ENCODE data around the gene ARNT2.

ARNT2 gene

DNA sequence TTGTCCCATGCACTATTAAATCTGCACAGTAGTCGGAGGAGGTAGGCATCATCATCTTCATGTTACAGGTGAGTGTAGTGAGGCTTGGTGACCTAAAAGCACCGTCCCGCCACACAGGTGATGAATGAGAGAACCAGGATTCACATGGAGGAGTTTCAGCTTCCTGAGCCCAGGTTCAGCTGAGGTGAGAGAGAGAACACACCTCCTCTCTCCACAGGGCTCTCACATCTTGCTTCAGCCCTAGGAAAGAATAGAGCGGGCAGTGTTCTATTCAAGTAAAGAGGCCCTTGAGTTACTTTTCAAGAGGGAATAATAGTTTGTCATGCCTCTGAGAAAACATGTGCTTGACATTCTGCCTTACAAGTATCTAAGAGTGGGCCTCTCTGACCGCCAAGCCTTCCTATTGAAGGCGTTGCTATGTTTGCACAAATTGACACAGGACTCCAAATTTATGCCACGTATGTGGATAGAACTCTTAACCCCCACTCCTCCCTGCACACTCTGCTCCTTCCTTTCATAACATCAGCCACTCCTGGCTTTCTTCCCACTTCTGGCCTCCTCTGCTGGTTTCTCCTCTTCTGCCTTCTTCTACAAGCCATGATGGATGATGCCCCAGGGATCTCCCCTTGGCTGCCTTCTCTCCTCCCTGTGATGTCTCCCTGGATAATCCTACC is 152.6 kb downstream of the ARNT2 start:
- no peak for DNase-seq (ENCODE audit: low read depth)
- H3K4me3 ChIP-seq (ENCODE audit: low read depth, low read length): no peak overlapping the region
- TF ChIP-seq, protein P1, sequence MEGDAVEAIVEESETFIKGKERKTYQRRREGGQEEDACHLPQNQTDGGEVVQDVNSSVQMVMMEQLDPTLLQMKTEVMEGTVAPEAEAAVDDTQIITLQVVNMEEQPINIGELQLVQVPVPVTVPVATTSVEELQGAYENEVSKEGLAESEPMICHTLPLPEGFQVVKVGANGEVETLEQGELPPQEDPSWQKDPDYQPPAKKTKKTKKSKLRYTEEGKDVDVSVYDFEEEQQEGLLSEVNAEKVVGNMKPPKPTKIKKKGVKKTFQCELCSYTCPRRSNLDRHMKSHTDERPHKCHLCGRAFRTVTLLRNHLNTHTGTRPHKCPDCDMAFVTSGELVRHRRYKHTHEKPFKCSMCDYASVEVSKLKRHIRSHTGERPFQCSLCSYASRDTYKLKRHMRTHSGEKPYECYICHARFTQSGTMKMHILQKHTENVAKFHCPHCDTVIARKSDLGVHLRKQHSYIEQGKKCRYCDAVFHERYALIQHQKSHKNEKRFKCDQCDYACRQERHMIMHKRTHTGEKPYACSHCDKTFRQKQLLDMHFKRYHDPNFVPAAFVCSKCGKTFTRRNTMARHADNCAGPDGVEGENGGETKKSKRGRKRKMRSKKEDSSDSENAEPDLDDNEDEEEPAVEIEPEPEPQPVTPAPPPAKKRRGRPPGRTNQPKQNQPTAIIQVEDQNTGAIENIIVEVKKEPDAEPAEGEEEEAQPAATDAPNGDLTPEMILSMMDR (IDR thresholded peaks at IDR 0.05; ENCODE audit: control insufficient read depth, extremely low read depth, insufficient read depth): no peak

DNA sequence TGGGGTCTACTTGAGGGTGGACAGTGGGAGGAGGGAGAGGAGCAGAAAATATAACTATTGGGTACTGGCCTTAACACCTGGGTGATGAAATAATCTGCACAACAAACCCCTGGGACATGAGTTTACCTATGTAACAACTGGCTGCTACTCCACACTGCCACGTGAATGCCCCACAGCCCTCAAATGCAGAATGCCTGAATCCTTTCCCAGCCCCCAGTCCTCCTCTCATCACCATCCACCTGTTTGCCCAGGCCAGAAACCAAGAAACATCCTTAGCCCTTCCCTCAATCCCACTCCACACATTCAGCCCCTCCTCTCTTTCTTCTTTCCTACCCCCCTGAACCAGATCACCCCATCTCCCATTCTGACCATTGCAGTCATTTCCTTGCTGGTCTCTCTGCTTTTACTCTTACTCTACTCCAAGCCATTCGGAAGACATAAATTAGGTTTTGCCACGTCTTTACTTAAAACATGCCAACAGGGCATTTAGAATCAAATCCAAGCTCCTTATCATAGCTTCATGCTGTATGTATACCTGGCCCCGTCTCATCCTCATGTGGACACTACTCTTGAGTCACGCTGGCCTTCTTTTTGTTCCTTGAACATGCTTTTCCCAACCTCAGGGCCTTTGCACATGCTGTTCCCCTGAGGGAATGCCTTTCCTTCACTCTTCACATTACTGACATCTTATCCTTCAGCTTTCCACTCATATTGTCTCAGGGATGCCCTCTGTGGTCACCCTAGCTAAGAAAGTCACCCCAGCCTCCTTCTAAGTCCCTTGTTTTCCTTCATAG is 153.5 kb downstream of the ARNT2 start:
- TF ChIP-seq, protein P1 (IDR thresholded peaks at IDR 0.05; ENCODE audit: control insufficient read depth, extremely low read depth, insufficient read depth): no peak
- DNase-seq (ENCODE audit: low read depth): no peak
- no peak overlapping the region for H3K4me3 ChIP-seq (ENCODE audit: low read depth, low read length)

DNA sequence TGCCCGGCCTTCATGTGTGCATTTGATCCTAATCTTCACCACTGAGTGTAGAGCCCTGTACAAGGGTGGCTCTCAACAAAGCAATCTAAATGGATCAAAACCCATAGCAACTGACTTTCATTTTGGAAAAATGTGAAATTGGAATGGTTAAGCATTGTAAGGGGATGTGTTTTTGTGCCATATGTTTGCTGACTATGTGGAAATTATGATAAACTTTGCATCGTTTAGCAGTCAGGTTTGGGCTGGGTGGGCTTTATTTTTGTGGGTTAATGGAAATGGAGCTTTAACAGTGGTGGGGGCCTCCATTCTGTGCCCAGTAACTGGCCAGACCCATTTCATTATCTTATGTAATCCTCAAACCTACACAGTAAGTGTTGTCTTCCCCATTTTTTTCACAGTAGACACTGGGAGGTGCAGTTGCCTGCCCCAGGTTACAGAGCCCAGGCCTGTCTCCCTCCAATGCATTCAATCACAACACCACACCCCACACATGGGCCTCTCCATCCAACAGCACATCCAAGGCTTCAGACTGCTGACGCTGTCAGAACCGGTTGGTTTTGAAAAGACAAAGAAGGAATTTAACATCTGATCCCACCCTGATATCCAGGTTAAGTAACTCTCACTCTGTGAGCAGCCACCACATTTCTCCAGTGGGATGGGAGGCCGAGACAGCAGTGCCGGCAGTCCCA is 154.6 kb downstream of the ARNT2 start:
- no peak overlapping the region for H3K4me3 ChIP-seq (ENCODE audit: low read depth, low read length)
- TF ChIP-seq, protein P1 (IDR thresholded peaks at IDR 0.05; ENCODE audit: control insufficient read depth, extremely low read depth, insufficient read depth): no peak
- no peak for DNase-seq (ENCODE audit: low read depth)

DNA sequence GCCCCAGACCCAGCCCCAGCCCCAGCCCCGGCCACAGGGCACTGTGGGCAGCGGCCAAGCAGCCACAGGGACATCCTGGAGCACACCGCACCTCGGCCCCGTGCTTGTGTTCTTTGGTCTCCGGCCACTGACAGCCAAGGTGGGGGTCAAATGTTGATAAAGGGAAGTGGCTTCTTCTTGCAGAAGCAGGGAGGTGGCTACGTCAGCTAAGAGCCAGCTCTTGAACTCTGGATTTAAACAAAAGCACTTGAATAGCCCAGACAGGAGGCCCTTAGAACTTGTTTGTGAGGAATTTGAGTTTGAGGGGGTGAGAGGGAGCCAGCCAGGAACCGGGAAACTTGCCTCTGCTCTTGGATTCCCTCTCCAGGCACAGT is 155.1 kb downstream of the ARNT2 start:
- DNase-seq (ENCODE audit: low read depth): no peak
- no peak overlapping the region for H3K4me3 ChIP-seq (ENCODE audit: low read depth, low read length)
- TF ChIP-seq, protein P1 (IDR thresholded peaks at IDR 0.05; ENCODE audit: control insufficient read depth, extremely low read depth, insufficient read depth): no peak

DNA sequence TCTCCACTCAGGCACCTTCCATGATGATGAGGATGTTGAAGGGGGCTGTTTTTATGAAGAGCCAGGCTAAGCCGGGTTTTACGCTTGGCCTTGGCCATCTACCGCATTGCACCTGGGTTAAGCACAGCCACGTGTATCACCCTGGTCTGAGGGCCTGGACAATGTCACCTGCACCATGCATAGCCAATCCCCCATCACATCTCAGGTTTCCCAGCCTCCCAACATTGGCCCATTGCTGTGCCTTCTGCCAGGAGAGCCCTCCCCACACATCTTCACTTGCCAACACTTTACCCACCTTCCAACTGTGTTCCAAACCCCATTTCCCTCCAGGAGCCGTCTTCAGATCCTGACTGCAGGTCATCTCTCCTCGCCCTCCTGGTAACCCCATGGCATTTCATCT is 155.6 kb downstream of the ARNT2 start:
- TF ChIP-seq, protein P1 (IDR thresholded peaks at IDR 0.05; ENCODE audit: control insufficient read depth, extremely low read depth, insufficient read depth): no peak
- no peak overlapping the region for H3K4me3 ChIP-seq (ENCODE audit: low read depth, low read length)
- no peak for DNase-seq (ENCODE audit: low read depth)

DNA sequence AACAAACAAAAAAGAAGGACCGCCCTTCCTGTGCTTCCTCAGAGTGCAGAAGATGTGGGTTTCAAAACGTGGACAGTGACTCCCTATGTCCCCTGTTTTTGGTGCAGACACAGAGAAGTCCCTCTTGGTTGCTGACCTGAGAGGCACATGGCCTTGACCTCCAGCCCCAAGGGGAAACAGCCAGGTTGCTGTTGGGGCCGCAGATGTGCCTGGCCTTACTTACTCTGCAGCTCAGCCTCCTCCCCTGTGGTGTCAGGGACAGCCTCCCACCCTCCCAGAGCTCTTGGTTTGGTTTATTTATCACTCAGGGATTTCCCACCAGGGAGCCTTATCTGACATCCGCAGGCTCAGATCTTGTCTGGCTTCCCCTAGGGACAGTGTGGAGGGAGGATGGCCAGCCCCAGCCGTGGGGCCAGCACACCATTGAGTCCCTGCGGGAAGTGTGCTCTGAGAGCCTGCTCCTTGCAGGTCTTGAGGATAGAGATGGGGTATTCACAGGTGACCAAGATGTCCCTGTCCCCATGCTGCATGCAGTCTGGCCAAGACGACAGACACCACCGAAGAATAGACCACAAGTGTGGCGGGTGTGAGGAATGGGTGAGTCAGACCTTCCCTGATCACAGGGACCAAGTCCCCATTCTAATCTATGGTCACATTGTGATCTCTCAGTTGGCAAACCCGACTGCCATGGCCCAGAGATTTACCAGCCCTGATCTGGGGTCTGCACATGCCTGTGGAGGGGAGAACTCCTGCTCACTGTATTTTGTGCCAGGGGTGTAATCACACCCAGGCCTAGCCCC is 156.6 kb downstream of the ARNT2 start:
- no peak overlapping the region for H3K4me3 ChIP-seq (ENCODE audit: low read depth, low read length)
- DNase-seq (ENCODE audit: low read depth): no peak
- TF ChIP-seq, protein P1 (IDR thresholded peaks at IDR 0.05; ENCODE audit: control insufficient read depth, extremely low read depth, insufficient read depth): no peak
